Measurements from ENCODE around the gene LIN7B.

GRCh38 chr19:49160450-49161189 is 46.5 kb downstream of the LIN7B start:
- TF ChIP-seq CTCF (IDR thresholded peaks at IDR 0.05 in 4 of 5, conservative IDR thresholded peaks at IDR 0.05 in 1 of 5), result no peak
- TF ChIP-seq POLR2A (IDR thresholded peaks at IDR 0.05), result no peak
